Inferior parietal cortex (tissue), 1 donor: ENCODE data around the gene EPHA5.

Experiments
- DNase-seq: peaks from one replicate; pipeline ENCODE4 v3.0.0-alpha.2; 2016; ENCODE audit errors: extremely low spot score

EPHA5 gene

DNA sequence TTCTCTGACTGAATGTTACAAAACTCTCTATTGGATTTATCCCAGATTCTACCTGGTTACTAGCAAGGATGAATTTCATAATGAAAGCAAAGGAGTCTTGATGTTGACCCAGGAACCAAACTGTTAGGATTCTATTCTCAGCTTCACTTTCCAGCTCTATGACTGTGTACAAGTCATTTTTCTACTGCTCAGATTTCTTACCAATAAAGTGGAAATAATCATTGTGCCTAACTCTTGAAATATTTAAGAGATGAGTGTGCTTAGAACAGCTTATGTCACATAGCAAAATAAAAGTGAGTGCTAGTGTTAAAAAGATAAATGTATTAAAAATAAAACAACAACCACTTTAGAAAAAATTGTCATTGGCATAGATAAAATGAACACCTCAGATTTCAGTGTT lies 45.6 kb downstream of the EPHA5 start:
- DNase-seq, result no peak

DNA sequence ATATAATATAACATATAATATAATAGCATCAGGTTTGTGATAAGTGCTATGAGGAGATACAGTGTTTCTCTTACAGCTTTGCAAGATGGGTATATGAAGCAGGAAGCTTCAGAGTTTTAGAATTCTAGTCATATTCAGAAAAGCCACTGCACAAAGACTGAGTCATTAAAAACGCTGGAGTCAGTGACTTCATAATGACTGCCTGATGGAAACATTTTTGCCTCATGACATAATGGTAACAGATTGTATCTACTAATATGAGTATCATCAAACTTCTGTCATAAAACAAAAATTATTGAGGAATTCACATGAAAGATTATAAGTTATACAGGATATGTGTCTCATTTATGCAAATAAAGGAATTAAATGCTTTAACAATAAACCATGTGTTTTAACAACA lies 46.8 kb downstream of the EPHA5 start:
- DNase-seq, result no peak

DNA sequence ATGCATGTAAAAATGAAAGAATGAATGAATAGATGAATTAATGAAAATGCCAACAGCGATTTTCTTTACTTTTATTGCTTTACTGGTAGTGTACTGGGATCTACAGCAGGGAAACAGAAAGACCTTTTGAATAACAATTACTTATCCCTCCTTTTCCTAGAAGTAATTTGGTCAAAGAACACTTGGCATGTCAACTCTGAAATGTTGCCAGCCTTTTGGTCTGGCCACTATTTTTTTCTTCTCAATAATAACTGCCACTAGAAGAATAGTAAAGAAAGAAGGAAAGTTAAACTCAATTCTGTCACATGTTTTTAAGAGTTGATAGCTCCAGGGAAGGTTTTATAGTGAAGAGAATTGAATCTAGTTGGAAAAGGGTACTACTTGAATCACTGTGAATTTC lies 52.9 kb downstream of the EPHA5 start:
- DNase-seq, result no peak

DNA sequence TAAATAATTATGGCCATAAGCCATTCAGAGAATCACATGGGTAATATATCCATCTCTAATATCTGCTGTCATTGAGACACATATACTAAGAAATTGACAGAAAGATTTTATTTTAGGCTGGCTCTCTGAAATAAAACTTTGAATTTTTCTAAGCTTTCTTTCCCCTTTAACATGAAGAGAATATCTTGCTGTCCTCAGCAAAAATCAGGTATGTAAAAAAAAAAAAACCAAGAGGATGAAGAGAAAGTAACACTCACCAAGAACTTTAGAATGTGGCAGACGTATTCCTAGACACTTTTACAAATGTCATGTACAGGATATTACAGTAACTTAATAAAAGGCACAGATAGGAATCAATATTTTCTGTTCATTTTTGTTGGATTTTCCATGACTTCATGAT lies 65.8 kb downstream of the EPHA5 start:
- no peak for DNase-seq

DNA sequence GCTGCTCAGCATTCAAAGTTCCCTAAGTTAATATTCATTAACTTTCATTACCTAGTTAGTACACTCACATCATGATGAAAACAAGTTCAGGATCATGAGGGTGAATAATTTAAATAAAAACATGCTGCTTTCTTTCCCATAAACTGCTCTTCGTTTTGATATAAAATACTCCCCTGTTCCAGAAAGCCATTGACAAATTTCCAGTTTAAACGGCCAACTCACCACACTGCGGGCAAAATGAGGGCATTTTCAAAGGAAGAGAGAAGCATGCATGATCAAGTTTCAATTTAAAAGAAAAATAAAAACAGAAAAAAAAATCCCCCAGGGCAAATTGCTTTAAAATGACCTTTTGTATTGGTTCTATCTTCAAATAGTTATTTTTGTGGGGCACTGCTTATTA lies 69.6 kb downstream of the EPHA5 start:
- DNase-seq, result no peak

DNA sequence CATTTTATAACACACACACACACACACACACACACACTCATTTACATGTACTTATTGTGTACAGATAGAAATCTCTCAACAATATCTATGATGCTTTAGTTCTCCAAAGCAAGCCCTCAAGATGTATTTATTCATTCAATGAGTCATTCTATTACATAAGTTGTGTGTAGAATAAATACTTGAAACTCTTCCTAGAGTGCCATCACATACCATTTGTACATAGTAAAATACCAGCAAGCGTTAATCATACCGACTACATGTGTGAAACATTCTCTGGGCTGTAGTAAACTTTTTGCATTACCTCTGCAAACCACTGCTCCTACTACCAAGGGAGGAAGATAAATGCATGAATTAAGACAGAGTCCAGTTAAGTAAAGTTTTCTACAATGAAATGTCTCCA lies 70.9 kb downstream of the EPHA5 start:
- DNase-seq, result no peak

DNA sequence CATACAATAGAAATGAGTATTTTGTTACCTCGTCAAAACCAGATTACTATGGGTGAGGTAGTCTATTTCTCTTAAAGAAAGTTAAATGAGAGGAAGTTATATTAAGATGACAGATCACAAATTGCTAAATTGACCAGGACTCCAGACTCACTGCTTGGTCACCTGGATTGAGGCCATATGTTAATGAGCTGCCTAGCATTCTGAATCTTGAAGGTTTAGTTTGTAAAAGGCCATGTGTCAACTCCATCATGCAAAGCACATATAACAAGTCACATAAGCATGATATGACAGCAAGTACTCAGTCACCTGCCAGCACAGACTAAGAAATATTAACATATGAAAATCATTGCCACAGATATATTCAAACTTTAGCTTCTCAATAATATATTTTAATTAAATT lies 72.6 kb downstream of the EPHA5 start:
- DNase-seq, result no peak

DNA sequence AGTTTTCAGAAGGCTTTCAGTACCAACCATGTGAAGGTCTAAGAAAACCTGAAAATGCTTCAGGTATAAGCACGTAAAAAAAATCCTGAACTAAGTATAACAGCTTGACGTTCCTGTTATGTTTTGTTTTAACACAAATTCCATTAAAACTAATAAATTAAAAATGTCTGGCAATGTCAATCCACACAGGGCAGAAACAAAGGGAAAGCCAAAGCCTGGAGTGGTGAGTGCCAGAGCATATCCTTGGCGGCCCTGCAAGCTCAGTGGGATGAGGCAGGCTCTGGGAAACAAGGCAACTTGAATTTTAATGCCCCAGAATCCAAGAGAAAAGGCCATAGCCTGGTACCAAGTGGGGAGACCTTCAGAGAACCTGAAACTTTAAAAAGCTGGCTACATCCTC lies 78.2 kb downstream of the EPHA5 start:
- DNase-seq, result no peak

DNA sequence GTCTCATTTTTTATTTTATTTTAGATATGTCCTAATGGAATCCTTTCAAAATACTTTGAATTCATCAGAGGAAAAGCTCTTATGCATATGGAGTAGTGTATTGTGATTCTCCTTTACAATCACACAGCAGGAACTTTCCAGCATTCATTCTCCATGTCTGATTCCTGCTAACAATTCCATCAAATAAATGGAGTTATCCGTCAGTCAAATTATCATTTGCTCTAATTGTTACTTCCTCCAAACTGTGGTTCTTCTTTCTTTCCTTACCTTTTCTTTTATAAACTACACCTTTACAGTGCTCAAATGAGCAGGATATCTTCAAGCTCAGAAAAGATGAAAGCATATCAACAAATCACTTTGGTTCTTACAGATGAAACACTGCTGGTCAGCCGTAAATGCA lies 80.4 kb downstream of the EPHA5 start:
- no peak for DNase-seq

DNA sequence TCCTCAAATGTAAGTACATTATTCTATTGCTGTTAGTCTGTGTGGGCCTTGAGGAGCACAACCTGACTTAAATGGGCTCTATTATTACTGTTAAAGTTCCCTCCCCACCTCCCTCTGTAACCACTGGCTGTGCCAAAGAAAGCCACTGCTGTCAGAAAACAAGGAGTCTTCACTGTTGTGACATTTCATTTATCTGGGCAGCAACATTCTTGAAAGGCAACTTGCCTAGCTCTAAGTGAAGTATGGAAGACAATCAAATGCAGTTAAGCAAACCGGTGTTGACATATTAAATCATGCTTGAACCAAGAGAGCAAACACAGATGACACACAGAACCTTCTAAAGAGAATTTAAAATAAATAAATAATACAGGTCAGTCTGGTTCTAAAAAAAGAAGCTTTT lies 81.0 kb downstream of the EPHA5 start:
- no peak for DNase-seq

DNA sequence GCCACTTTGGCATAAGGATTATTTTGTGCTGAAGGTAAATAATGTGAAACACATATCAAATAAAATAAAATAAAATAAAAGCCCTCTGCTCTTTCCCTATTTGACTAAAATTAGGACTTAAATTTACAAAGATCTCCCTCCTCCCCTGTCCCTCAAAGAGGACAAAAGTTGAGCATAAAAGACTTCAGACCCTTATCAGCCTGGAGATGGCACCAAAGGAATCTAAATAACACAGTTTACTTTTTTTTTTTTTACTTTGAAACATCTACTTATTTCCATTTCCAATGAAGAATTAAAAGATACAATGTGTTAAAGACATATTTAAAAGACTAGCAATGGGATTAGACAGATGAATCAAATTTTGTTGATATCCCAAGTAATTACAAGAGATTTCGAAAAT lies 89.7 kb downstream of the EPHA5 start:
- DNase-seq, result no peak

DNA sequence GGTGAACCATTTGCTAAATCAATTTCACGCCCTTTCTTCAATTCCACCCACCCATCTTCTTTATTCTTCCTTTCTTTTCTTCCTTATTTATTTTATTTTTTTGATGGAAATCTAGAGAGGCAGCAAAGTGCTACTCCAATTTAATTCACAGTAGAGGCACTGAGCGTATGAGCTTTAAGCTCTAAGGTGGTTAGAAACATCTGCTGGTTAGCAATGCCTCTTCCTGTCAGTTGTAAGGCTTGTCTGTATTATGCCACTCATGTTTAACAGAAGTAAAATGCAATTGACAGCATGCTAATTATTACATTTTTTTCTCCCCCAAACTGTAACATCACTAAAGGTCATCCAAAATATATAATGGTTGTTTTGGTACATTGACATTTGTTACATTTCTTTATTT lies 103.8 kb downstream of the EPHA5 start:
- no peak for DNase-seq

DNA sequence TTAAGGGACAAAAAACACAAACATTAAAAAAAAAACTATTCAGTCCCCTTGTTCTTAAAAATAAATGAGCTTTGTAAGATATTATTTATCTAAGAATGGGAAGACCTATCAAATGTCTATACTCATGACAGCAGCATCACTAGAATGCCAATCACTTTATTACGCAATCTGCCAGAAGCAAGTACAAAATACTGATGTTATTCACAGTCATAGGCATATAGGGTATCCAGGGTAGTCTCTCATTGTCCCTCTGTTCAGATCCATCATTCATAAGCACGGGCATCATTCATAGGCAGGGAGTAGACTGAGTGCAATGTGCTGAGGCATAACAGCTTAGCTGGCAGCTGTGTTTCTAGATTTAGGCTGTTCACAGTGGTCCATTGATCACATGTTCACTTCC lies 109.1 kb downstream of the EPHA5 start:
- no peak for DNase-seq

DNA sequence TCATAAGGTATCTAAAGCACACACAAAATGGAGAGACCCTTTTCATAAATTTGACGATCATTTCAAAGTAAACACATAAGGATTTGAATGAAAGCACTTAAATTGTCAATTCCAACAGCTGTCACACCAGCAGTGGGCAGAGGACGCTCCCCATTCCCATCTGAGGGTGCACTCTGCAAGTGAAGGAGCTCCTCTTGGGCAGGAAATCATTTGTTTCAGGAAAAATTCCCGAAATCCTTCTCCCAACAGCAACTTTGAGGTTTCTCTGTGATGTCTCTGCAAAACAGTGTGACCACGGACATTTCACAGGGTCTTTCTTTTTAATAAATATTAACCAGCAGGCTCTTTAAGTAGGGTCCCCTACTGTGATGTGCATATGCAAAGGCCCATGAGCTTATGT lies 111.0 kb downstream of the EPHA5 start:
- DNase-seq, result no peak

DNA sequence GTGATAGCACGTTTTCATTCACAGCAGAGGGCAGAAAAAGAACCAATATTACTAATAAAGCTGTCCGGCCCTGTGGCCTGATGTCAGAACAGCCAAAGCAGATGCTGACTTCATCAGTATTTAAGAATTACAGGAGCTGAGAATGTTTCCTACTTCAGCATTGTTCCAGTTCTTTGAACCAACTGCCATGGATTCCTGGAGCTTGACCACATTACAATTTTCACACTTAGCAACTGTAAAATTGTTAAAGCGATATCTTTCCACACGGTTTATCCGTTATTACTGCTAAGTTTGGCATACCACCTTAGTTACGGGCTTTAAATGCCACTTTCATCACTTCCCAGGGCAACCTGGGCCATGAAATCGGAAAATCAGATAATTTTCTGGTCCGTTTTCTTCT lies 118.2 kb downstream of the EPHA5 start:
- no peak for DNase-seq

DNA sequence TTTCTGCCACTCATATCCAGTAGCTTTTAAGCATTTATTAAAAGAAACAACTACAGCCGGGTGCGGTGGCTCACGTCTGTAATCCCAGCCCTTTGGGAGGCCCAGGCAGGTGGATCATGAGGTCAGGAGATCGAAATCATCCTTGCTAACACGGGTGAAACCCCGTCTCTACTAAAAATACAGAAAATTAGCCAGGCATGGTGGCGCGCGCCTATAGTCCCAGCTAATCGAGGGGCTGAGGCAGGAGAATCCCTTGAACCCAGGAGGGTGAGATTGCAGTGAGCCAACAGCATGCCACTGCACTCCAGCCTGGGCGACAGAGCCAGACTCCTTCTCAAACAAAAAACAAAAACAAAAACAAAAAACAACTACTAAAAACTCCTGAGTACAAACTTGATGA lies 119.8 kb downstream of the EPHA5 start:
- DNase-seq, result no peak

DNA sequence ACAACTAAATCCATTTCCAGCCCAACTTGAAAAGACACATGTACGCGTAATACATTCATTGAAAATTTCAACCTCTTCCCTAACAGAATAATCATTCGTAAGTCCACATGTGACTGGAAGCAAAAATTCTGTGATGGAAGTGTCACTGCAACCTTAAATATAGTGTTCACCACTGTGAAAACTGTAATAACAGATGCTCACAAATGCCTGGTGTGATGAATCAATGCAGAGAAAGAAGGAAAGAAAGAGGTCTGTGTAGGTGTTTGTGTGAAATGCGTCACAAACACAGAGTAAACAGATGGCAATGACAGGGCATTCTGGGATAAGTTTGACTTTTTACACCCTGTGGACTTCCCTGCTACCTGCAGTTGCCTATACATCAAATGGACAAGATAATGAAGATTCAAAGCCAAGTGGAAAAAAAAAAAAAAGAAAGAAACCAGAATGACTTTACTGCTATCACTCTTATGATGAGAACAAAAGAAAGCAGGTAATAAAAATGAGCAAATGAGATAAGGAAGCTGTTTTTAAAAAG lies 123.3 kb downstream of the EPHA5 start:
- peak; percentile 42 for DNase-seq

DNA sequence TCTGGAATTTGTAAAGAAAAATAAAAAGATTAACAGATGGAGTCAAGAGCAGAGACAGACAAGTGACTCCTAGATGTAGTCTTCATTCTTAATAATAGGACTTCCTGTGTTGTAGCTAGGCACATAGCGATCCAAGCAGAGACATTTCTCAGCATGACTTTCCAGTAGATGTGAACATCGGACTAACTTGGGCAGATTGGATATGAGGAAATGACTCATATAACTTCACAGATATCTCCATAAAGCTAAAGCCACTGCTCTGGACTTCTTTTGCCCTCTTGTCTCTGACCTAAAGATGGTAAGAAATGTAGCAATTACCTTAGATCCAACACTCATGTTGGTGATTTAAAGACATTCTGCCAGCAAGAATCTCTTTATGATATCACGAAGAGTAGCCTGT lies 131.7 kb downstream of the EPHA5 start:
- no peak for DNase-seq

DNA sequence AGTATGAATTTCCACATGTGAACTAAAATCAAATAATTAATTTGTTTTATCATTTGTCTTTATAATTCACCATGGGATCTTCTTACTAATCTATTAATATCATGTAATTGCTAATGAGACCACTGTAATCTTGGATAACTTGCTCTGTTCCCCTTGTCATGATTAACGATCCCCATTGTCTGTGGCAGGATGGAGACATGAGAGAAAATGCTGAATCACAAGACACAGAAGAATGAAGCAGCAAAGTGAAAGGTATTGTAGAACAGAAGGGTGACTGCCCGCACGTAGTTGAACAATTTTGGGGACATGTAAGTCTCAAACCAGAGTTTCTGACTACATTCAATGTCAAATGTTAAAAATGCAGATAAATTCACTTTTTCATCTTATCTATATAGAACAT lies 135.2 kb downstream of the EPHA5 start:
- DNase-seq, result no peak

DNA sequence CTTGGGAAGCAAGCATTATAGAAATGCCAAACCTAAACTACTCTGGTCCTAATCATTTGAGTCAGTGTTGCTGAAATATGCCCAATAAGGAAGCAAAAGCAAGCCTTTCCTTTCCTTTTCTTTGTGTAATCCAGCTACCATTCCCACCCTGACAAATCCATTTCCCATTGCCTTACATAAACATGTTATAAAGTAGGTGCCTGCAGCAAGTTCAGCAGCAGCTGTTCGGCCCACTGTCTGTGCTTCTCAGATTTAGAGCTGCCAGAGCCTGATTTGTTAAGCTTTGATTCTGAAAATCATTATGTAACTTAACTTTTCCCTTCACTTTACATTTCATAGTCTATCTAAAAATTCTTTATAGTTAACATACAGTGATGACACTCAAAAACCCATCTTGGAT lies 148.6 kb downstream of the EPHA5 start:
- no peak for DNase-seq

DNA sequence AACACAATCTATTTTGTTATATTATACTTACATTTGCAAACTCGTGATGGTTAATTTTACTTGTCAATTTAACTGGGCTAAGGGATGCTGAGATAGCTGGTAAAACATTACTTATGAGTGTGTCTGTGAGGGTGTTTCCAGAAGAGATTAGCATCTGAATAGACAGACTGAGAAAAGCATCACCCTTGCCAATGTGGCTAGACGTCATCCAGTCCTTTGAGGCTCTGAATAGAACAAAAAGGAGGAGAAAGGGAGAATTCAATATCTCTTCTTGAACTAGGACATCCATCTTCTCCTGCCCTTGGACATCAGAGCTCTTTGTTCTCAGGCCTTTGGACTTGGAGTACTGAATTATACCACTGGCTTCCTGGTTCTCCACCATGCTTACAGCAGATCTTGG lies 154.6 kb downstream of the EPHA5 start:
- DNase-seq, result no peak

DNA sequence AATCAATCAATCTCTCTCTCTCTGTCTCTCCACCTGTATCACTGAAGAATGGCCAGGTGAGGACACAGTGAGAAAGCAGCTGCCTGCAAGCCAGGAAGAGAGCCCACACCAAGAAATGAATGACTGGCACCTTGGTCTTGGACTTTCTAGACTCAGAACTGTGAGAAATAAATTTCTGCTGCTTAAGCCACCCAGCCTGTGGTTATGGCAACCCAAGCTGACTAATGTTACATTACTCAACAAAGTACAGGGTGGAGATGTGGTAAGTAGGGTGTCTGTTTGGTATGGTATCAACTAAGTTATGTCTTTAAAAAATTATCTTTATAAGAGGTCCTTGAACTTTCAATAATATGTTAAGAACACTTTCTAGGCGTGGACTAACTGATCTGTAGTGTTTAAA lies 159.3 kb downstream of the EPHA5 start:
- no peak for DNase-seq

DNA sequence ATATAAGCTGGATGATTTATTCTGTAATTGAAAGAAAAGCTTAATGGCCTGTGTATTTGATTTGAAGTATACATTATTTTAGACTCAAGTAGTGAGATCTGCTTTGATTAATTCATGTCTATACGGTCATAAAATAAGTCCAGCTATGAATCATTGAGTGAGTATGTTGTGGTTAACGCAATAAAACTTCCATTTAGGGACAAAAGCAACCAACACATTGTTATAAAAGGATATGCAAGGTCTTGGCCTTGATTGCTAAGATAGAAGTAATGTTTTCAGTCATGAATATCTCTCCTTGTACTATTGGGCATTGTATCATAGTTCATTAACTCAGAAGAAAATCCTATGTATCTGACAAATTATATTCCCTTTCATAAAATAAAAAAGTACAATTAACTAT lies 162.1 kb downstream of the EPHA5 start:
- no peak for DNase-seq

DNA sequence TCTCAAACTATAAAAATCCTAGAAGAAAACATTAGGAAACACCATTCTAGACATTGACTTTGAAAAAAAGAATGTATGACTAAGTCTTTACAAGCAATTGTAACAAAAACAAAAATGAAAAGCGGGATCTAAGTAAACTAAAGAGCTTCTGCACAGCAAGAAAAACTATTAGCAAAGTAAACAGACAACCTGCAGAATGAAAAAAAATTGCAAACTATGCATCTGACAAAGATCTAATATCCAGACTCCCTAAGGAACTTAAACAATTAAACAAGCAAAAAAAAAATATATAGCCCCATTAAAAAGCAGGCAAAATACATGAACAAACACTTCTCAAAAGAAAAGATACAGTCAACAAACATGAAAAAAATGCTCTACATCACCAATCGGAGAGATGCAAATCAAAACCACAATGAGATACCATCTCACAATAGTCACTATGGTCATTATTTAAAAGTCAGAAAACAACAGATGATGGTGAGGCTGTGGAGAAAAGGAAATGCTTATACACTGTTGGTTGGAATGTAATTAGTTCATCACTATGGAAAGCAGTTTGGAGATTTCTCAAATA lies 168.1 kb downstream of the EPHA5 start:
- DNase-seq, result no peak

DNA sequence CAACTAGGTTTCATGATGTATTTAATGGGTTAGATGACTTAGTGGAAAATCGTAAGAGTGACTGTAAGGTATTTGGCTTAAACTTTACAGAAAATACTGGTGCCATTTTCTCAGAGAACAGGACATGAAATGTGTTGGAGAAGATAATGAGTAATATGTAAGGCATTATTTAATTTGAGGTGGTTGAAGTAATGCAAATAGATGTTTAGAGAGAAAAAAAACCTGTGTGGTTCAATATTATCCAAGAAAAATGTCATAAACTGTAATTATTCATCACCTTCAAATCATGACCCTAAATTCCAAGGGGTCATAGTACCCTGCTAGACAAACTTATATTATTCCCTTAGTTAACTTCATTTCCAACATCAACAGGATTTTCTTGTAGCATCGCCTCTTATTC lies 171.7 kb downstream of the EPHA5 start:
- DNase-seq, result no peak
